ENCODE results near the gene WDR55. TPM values are rescaled to one million over a fixed set of nuclear protein-coding genes. Genes with fewer than 3 reads are reported as not detected.

The WDR55 gene
- total and polyA plus RNA-seq, 2 of the 13 experiments (the other 11 are each of a cell fraction or from before 2014, with no cell fraction given) = 17.7 to 18.2 TPM

DNA sequence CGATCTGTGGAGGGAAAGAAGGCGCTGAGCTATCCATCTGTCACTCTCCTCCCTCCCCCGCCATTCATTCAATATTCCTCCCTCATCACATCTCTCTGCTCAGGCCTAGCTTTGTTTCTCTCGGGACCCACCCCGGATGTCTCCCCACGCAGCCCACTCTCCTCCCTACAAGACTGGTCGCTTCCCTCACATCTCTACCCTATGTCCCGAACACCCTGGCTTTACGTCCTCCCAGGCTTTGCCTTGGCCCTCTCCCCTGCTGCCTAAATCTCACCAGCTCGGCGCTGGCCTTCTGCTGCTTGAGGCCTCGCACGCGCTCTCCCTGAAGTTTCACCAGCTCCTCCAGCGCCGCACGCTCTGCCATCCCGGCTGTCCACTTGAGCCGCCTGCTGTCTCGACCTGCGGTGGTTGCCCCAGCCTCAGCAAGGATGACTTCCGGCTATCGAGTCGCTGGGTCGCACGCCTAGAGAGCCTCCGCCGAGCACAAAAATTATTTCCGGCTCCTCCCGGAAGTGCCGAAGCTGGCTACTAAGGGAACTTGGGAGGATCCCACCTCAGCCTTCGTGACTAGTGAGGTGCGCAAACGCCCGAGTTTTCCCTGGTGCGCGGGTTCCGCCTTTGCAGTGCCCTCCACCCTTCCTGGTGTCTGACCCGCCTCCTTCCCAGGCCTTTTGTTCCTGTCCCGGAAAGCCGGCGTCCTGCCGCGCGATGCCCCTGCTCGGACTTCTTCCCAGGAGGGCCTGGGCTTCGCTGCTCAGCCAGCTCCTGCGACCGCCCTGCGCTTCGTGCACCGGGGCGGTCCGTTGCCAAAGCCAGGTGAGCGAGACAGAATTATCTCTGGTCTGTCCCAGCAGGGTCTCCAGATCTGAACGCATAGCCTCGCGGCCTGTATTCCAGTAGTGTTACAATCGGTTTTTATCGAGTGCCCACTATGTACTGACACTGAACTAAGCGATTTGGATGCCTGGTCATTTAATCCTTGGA, 26.5 kb downstream of the WDR55 start, which contains the start of the genes HARS1 and HARS2 (continued):
- no peak for TF ChIP-seq NFIB (CRISPR knock-in tag; IDR thresholded peaks at IDR 0.05; ENCODE audit: borderline replicate concordance)
- no peak for TF ChIP-seq CHCHD3 (CRISPR knock-in tag; IDR thresholded peaks at IDR 0.05)
- 0 out of 2 replicates have a peak, but pooled peaks have one; percentile 17 for TF ChIP-seq CC2D1A (CRISPR knock-in tag; IDR thresholded peaks at IDR 0.05)
- no peak for TF ChIP-seq PRPF4 (IDR thresholded peaks at IDR 0.05; ENCODE audit: low read depth, low read length, poor library complexity, severe bottlenecking)
- 0 out of 2 replicates have a peak, but pooled peaks have one; percentile 75 for TF ChIP-seq ZNF672 (CRISPR knock-in tag; IDR thresholded peaks at IDR 0.05)
- no peak for TF ChIP-seq RFX1 (IDR thresholded peaks at IDR 0.05)
- peak; percentile 38; the same call in 1 of the 2 replicates for TF ChIP-seq ZNF256 (CRISPR knock-in tag; conservative IDR thresholded peaks at IDR 0.05)
- no peak for TF ChIP-seq HNF4G (IDR thresholded peaks at IDR 0.05; ENCODE audit: borderline replicate concordance, low read depth, low read length)
- TF ChIP-seq HNF4G (CRISPR knock-in tag; IDR thresholded peaks at IDR 0.05; ENCODE audit: borderline replicate concordance, low read depth) = no peak
- TF ChIP-seq, protein P1, sequence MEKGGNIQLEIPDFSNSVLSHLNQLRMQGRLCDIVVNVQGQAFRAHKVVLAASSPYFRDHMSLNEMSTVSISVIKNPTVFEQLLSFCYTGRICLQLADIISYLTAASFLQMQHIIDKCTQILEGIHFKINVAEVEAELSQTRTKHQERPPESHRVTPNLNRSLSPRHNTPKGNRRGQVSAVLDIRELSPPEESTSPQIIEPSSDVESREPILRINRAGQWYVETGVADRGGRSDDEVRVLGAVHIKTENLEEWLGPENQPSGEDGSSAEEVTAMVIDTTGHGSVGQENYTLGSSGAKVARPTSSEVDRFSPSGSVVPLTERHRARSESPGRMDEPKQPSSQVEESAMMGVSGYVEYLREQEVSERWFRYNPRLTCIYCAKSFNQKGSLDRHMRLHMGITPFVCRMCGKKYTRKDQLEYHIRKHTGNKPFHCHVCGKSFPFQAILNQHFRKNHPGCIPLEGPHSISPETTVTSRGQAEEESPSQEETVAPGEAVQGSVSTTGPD (CRISPR knock-in tag; IDR thresholded peaks at IDR 0.05) = no peak
- TF ChIP-seq ZFP1 (CRISPR knock-in tag; IDR thresholded peaks at IDR 0.05) = peak; percentile 77
- TF ChIP-seq NBN (conservative IDR thresholded peaks at IDR 0.05) = no peak
- TF ChIP-seq, protein P2, sequence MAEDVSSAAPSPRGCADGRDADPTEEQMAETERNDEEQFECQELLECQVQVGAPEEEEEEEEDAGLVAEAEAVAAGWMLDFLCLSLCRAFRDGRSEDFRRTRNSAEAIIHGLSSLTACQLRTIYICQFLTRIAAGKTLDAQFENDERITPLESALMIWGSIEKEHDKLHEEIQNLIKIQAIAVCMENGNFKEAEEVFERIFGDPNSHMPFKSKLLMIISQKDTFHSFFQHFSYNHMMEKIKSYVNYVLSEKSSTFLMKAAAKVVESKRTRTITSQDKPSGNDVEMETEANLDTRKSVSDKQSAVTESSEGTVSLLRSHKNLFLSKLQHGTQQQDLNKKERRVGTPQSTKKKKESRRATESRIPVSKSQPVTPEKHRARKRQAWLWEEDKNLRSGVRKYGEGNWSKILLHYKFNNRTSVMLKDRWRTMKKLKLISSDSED (CRISPR knock-in tag; IDR thresholded peaks at IDR 0.05) = no peak
- TF ChIP-seq, protein P3, sequence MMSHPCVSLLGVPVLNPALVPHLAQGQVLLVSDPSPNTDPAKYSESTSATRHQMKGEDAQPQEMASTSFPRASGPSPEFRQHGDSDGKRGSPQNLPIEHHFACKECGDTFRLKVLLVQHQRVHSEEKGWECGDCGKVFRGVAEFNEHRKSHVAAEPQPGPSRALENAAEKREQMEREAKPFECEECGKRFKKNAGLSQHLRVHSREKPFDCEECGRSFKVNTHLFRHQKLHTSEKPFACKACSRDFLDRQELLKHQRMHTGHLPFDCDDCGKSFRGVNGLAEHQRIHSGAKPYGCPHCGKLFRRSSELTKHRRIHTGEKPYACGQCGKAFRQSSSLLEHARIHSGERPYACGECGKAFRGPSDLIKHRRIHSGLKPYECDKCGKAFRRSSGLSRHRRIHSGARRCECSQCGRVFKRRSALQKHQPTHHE (CRISPR knock-in tag; IDR thresholded peaks at IDR 0.05; ENCODE audit: borderline replicate concordance) = peak; percentile 94
- TF ChIP-seq, protein P4, sequence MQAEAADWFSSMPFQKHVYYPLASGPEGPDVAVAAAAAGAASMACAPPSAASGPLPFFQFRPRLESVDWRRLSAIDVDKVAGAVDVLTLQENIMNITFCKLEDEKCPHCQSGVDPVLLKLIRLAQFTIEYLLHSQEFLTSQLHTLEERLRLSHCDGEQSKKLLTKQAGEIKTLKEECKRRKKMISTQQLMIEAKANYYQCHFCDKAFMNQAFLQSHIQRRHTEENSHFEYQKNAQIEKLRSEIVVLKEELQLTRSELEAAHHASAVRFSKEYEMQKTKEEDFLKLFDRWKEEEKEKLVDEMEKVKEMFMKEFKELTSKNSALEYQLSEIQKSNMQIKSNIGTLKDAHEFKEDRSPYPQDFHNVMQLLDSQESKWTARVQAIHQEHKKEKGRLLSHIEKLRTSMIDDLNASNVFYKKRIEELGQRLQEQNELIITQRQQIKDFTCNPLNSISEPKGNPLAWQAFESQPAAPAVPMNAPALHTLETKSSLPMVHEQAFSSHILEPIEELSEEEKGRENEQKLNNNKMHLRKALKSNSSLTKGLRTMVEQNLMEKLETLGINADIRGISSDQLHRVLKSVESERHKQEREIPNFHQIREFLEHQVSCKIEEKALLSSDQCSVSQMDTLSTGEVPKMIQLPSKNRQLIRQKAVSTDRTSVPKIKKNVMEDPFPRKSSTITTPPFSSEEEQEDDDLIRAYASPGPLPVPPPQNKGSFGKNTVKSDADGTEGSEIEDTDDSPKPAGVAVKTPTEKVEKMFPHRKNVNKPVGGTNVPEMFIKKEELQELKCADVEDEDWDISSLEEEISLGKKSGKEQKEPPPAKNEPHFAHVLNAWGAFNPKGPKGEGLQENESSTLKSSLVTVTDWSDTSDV (CRISPR knock-in tag; IDR thresholded peaks at IDR 0.05) = no peak
- peak; percentile 78 for TF ChIP-seq ZBTB2 (CRISPR knock-in tag; IDR thresholded peaks at IDR 0.05; ENCODE audit: low read depth)
- 0 out of 2 replicates have a peak, but pooled peaks have one; percentile 5 for TF ChIP-seq MLX (CRISPR knock-in tag; IDR thresholded peaks at IDR 0.05)
- TF ChIP-seq ZNF7 (CRISPR knock-in tag; IDR thresholded peaks at IDR 0.05) = no peak
- TF ChIP-seq ZNF773 (CRISPR knock-in tag; IDR thresholded peaks at IDR 0.05; ENCODE audit: borderline replicate concordance) = peak; percentile 79; the same call in 1 of the 2 replicates
- no peak for TF ChIP-seq HNRNPUL1 (IDR thresholded peaks at IDR 0.05; ENCODE audit: low read depth, low read length)

Data from HepG2 (cell line).